Activated CD4-positive, alpha-beta T cell treated with anti-CD3 and anti-CD28 coated beads, Interleukin-2, amount 50 U/mL, for 4 hours (primary cell): ENCODE measurements around the gene NCAPD3.
"Not testable (repeated sequence)": the region's sequence is repeated elsewhere in the genome, so short reads cannot be mapped to it uniquely, and the experiment has no call there.

Experiments
- DNase-seq, 2 experiments: peaks; one replicate each; pipeline ENCODE4 v3.0.0-alpha.2; 2020

NCAPD3 gene

GRCh38 chr11:134223836-134224709, at the start of gene NCAPD3, which contains the start of gene VPS26B:
NCAPD3 (minus strand) TSS chr11:134223967; CDS start chr11:134223926, 41 bp downstream.
VPS26B (plus strand) TSS chr11:134224671; CDS start chr11:134225123, 452 bp downstream.
- peak; percentile 95 for DNase-seq

- DNase-seq, result no peak
These were observed 49.5 kb upstream of the NCAPD3 start for GRCh38 chr11:134273317-134273712.

GRCh38 chr11:134272381-134273316, 48.9 kb upstream of the NCAPD3 start:
- DNase-seq, result no peak

- no peak for DNase-seq
These were observed 48.2 kb upstream of the NCAPD3 start for GRCh38 chr11:134271978-134272377.

- DNase-seq, result no peak
These were observed 46.5 kb upstream of the NCAPD3 start for GRCh38 chr11:134270250-134270714.

- DNase-seq, result no peak
These were observed 44.2 kb upstream of the NCAPD3 start for GRCh38 chr11:134267966-134268365.

GRCh38 chr11:134267461-134267860, 43.7 kb upstream of the NCAPD3 start:
- no peak for DNase-seq

- no peak for DNase-seq
These were observed 43.1 kb upstream of the NCAPD3 start for GRCh38 chr11:134266841-134267251.

GRCh38 chr11:134266440-134266839, 42.7 kb upstream of the NCAPD3 start:
- DNase-seq, result no peak

GRCh38 chr11:134264966-134265764, 41.4 kb upstream of the NCAPD3 start:
- DNase-seq, result no peak

GRCh38 chr11:134261626-134262488, 38.1 kb upstream of the NCAPD3 start:
- DNase-seq, result peak; percentile 24 to 31

- DNase-seq, result no peak
These were observed 37.2 kb upstream of the NCAPD3 start for GRCh38 chr11:134260983-134261382.

GRCh38 chr11:134260503-134260902, 36.7 kb upstream of the NCAPD3 start:
- no peak for DNase-seq

GRCh38 chr11:134258577-134258976, 34.8 kb upstream of the NCAPD3 start:
- DNase-seq, result no peak

GRCh38 chr11:134257101-134257500, 33.3 kb upstream of the NCAPD3 start:
- no peak for DNase-seq

GRCh38 chr11:134255184-134255561, 31.4 kb upstream of the NCAPD3 start:
- not testable (repeated sequence) for DNase-seq

- no peak for DNase-seq
These were observed 30.8 kb upstream of the NCAPD3 start for GRCh38 chr11:134254433-134255183.

- peak; percentile 94 for DNase-seq
These were observed 29.6 kb upstream of the NCAPD3 start, which contains the start of the genes ACAD8 and THYN1 for GRCh38 chr11:134253188-134253993. ACAD8 (plus strand) TSS chr11:134253568; CDS start chr11:134253601, 33 bp downstream. THYN1 (minus strand) TSS chr11:134253352; CDS start chr11:134252882, 470 bp downstream.
